ENCODE data around the gene SS18L1.
A peak's percentile ranks its signal among the peaks of the same experiment; 100 is the strongest.

The SS18L1 gene

GRCh38 chr20:62220666-62221568 lies 77.3 kb downstream of the SS18L1 start:
- Histone ChIP-seq H4K20me1 (ENCODE audit: insufficient read depth) (no peaks in the 10 kb centered on the region), H3K9ac (no peak overlapping the region), H3K4me3 (IDR thresholded peaks at IDR 0.05; ENCODE audit: insufficient read depth, low read depth, low read length) (no peak overlapping the region)

GRCh38 chr20:62222266-62222850 lies 78.8 kb downstream of the SS18L1 start:
- Histone ChIP-seq H3K27ac (no peak overlapping the region), H2AFZ (ENCODE audit: low read depth) (no peak overlapping the region), H3K27me3 (ENCODE audit: insufficient read depth, low read depth) (peaks cover 91% of the 10 kb centered on the region), H3K4me3 (IDR thresholded peaks at IDR 0.05; ENCODE audit: insufficient read depth, low read depth, low read length) (no peak overlapping the region), H4K20me1 (ENCODE audit: insufficient read depth) (no peaks in the 10 kb centered on the region), H3K9ac (no peak overlapping the region), H3K4me2 (no peak overlapping the region), H3K79me2 (ENCODE audit: insufficient read depth, low read depth) (no peaks in the 10 kb centered on the region), H3K4me1 (ENCODE audit: low read depth, poor library complexity, severe bottlenecking) (no peaks in the 10 kb centered on the region), H3K36me3 (ENCODE audit: insufficient read depth) (no peaks in the 10 kb centered on the region)
- no peak for TF ChIP-seq CTCF (conservative IDR thresholded peaks at IDR 0.05; ENCODE audit: low read depth, low read length)

More at GRCh38 chr20:62220666-62221568, 77.3 kb downstream of the SS18L1 start:
- Histone ChIP-seq H3K4me1 (ENCODE audit: low read depth, poor library complexity, severe bottlenecking) (no peaks in the 10 kb centered on the region), H3K4me2 (peak overlapping the region; percentile 39; the same call in 1 of the 2 replicates), H3K27me3 (ENCODE audit: insufficient read depth, low read depth) (peaks cover 92% of the 10 kb centered on the region), H3K36me3 (ENCODE audit: insufficient read depth) (no peaks in the 10 kb centered on the region), H3K27ac (no peak overlapping the region), H2AFZ (ENCODE audit: low read depth) (no peak overlapping the region), H3K79me2 (ENCODE audit: insufficient read depth, low read depth) (no peaks in the 10 kb centered on the region)
- no peak for TF ChIP-seq CTCF (conservative IDR thresholded peaks at IDR 0.05; ENCODE audit: low read depth, low read length)

DNA sequence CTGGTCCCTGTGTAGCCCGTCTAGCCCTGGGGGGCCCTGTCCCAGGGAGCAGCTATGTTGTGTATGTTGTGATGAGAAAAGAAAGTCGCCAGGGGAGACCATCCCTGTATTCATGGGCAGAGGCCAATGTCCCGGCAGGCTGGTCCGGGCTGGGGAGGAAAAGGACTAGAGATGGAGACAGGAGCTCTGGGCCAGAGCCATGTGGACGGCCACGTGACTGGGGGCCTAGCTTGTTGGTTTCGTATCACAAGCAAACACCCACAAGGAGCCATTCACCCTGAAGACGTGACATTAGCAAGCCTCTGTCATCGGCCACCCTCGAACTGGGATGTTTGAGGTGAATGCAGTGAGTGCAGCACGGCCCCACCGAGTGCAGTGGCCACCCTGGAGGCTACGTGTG lies 79.4 kb downstream of the SS18L1 start:
- H3K79me2 ChIP-seq (ENCODE audit: insufficient read depth, low read depth) = no peaks in the 10 kb centered on the region
- no peak overlapping the region for H3K4me2 ChIP-seq
- H2AFZ ChIP-seq (ENCODE audit: low read depth) = no peak overlapping the region
- H4K20me1 ChIP-seq (ENCODE audit: insufficient read depth) = no peaks in the 10 kb centered on the region
- H3K4me3 ChIP-seq (IDR thresholded peaks at IDR 0.05; ENCODE audit: insufficient read depth, low read depth, low read length) = no peak overlapping the region
- H3K9ac ChIP-seq = no peak overlapping the region
- TF ChIP-seq CTCF (conservative IDR thresholded peaks at IDR 0.05; ENCODE audit: low read depth, low read length) = no peak
- H3K36me3 ChIP-seq (ENCODE audit: insufficient read depth) = no peaks in the 10 kb centered on the region
- H3K27me3 ChIP-seq (ENCODE audit: insufficient read depth, low read depth) = peaks cover 91% of the 10 kb centered on the region
- no peaks in the 10 kb centered on the region for H3K4me1 ChIP-seq (ENCODE audit: low read depth, poor library complexity, severe bottlenecking)
- H3K27ac ChIP-seq = no peak overlapping the region

DNA sequence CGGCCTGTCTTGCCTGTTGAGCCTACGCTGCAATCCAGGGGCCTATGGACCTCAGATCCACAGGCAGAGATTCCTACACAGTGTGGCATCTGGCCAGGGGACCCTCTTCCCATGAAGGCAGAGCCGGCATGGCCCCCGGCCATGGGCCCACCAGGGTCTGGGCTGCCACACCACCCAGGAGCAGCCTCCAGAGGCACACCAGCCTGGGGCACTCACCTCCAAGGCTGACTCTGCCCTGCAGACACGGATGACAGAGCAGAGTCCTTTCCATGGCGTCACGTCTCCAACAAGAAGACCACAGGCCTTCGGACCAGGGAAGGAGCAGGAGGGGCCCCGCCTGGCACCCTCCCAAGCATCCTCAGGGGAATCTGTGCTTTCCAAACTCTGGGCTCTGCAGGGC lies 80.0 kb downstream of the SS18L1 start:
- Histone ChIP-seq H3K79me2 (ENCODE audit: insufficient read depth, low read depth) (no peaks in the 10 kb centered on the region), H3K36me3 (ENCODE audit: insufficient read depth) (no peaks in the 10 kb centered on the region), H2AFZ (ENCODE audit: low read depth) (no peak overlapping the region), H3K27ac (no peak overlapping the region), H3K4me3 (IDR thresholded peaks at IDR 0.05; ENCODE audit: insufficient read depth, low read depth, low read length) (no peak overlapping the region), H3K27me3 (ENCODE audit: insufficient read depth, low read depth) (peaks cover 91% of the 10 kb centered on the region), H3K4me1 (ENCODE audit: low read depth, poor library complexity, severe bottlenecking) (no peaks in the 10 kb centered on the region), H3K9ac (no peak overlapping the region), H3K4me2 (no peak overlapping the region), H4K20me1 (ENCODE audit: insufficient read depth) (no peaks in the 10 kb centered on the region)
- TF ChIP-seq CTCF (conservative IDR thresholded peaks at IDR 0.05; ENCODE audit: low read depth, low read length) = no peak

Data from KMS-11 (cell line).